Esophagus muscularis mucosa (tissue), 4 donors: ENCODE measurements around the gene AQR. TPM values are rescaled to one million over a fixed set of nuclear protein-coding genes. Genes with fewer than 3 reads are reported as not detected.

Source experiments
- DNase-seq: peaks from one replicate; pipeline ENCODE4 v3.0.0-alpha.2; 2017; ENCODE audit errors: extremely low spot score
- H3K27ac ChIP-seq, 4 donors: fragments of 200-600 bp; sonication (generic); replicated peaks in 1 of 4; 1 replicate in 3 of 4; 2 replicates in 1 of 4; pipeline ENCODE4 v1.5.1; 2016 to 2019; ENCODE audit warnings: mild to moderate bottlenecking in 1 of 4
- H3K27me3 ChIP-seq, 4 donors: fragments of 200-600 bp; sonication (generic); one replicate each; pipeline versions ENCODE4 v1.5.1 to v1.6.0; 2016 to 2019
- H3K36me3 ChIP-seq, 4 donors: fragments of 200-600 bp; sonication (generic); one replicate each; pipeline ENCODE4 v1.5.1; 2016 to 2019
- H3K4me1 ChIP-seq, 4 donors: fragments of 200-600 bp; sonication (generic); one replicate each; pipeline ENCODE4 v1.5.1; 2016 to 2019
- H3K4me3 ChIP-seq, 4 donors: fragments of 200-600 bp; sonication (generic); 1 replicate in 2 of 4; 2 replicates in 2 of 4; pipeline ENCODE4 v1.5.1; 2016 to 2019; ENCODE audit warnings: mild to moderate bottlenecking in 4 of 4, moderate library complexity in 1 of 4
- H3K9me3 ChIP-seq, 4 donors: fragments of 200-600 bp; sonication (generic); 1 replicate in 3 of 4; 2 replicates in 1 of 4; pipeline ENCODE4 v1.5.1; 2016 to 2019
- CTCF ChIP-seq, 3 experiments: fragments of 200-600 bp in 2 of 3; fragments of 450-650 bp in 1 of 3; sonication (generic) in 2 of 3; IDR thresholded peaks; one replicate each; pipeline ENCODE4 v1.5.1; 2017 to 2019; ENCODE audit warnings: antibody characterized with exemption in 3 of 3, mild to moderate bottlenecking in 2 of 3, moderate library complexity in 1 of 3
- EP300 ChIP-seq: sonication (generic); formaldehyde crosslinking; IDR thresholded peaks from one replicate; pipeline ENCODE4 v1.6.1; 2017; ENCODE audit warnings: antibody characterized with exemption
- POLR2A ChIP-seq: fragments of 450-650 bp; IDR thresholded peaks from one replicate; pipeline ENCODE4 v1.6.1; 2017; ENCODE audit warnings: antibody characterized with exemption, moderate library complexity, mild to moderate bottlenecking, low read depth
- POLR2AphosphoS5 ChIP-seq, 2 donors: sonication (generic); formaldehyde crosslinking; IDR thresholded peaks; one replicate each; pipeline ENCODE4 v1.6.1; 2017; ENCODE audit warnings: antibody characterized with exemption in 2 of 2
- WGBS: methylation state at CpG from one replicate; pipeline ENCODE4 v1.1.5; 2018; 5-methylcytosine and 5-hydroxymethylcytosine counted together
- intact Hi-C: fragments of 100-400 bp; cut with DNase I; formaldehyde crosslinking; loops from one replicate; pipeline ENCODE4 v1.15.1; 2023
- total RNA-seq, 4 donors: library from RNA; depleted of rRNA; stranded (reverse); fragments of >200 nt; gene quantifications; one replicate each; pipeline versions ENCODE4 v1.1.0 to v1.2.1, GENCODE V29; 2016

The AQR gene
- total RNA-seq, 4 donors from 2014 or later = 14.2 to 18.7 (median 16.8) TPM

GRCh38 chr15:34847598-34847997 is 121.9 kb downstream of the AQR start:
- Histone ChIP-seq H3K4me1 (peaks cover 2 to 14% (median 10%) of the 10 kb centered on the region in 4 donors), H3K27me3 (no peaks in the 10 kb centered on the region), H3K27ac (no peak overlapping the region), H3K36me3 (no peaks in the 10 kb centered on the region), H3K9me3 (no peaks in the 10 kb centered on the region), H3K4me3 (no peak overlapping the region)
- intact Hi-C loops = no loop called here
- no peak for DNase-seq
- TF ChIP-seq EP300 (no peak), CTCF (IDR thresholded peaks at IDR 0.05) (no peak), POLR2AphosphoS5 (IDR thresholded peaks at IDR 0.05) (no peak), POLR2A (no peak)
- WGBS = 81% methylated on average over 1 of the region's 1 CpG

GRCh38 chr15:34841262-34841725 is 128.2 kb downstream of the AQR start:
- intact Hi-C loops = no loop called here
- Histone ChIP-seq H3K9me3 (no peaks in the 10 kb centered on the region), H3K4me1 (peaks cover 0 to 9% (median 6%) of the 10 kb centered on the region in 4 donors), H3K4me3 (no peak overlapping the region), H3K36me3 (no peaks in the 10 kb centered on the region), H3K27ac (no peak overlapping the region), H3K27me3 (no peaks in the 10 kb centered on the region)
- no peak for DNase-seq
- TF ChIP-seq POLR2A (no peak), EP300 (no peak), CTCF (IDR thresholded peaks at IDR 0.05) (no peak), POLR2AphosphoS5 (IDR thresholded peaks at IDR 0.05) (no peak)

DNA sequence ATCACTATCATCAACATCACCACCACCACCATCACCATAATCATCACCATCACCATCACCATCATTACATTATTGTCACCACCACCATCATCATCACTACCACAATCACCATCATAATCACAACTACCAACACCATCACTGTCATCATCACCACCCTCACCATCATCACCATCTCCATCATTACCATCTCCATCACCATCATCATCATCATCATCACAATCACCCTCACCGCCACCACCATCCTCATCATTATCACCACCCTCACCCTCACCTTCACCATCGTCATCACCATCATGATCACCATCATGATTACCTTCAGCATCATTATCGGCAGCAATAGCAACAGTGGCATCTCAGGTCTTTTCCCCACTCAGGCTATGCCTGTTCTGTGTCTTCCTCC is 131.3 kb downstream of the AQR start:
- no peak for DNase-seq
- Histone ChIP-seq H3K4me3 (no peak overlapping the region), H3K27me3 (no peaks in the 10 kb centered on the region), H3K27ac (no peak overlapping the region), H3K9me3 (peaks cover 0 to 6% (median 0%) of the 10 kb centered on the region in 4 donors), H3K4me1 (peaks cover 0 to 9% (median 6%) of the 10 kb centered on the region in 4 donors), H3K36me3 (no peaks in the 10 kb centered on the region)
- intact Hi-C loops = no loop called here
- TF ChIP-seq EP300 = no peak
- no peak for TF ChIP-seq POLR2AphosphoS5 (IDR thresholded peaks at IDR 0.05)
- no peak for TF ChIP-seq POLR2A
- no peak for TF ChIP-seq CTCF (IDR thresholded peaks at IDR 0.05)
- 99% methylated on average over 3 of the region's 3 CpGs for whole genome bisulfite sequencing

DNA sequence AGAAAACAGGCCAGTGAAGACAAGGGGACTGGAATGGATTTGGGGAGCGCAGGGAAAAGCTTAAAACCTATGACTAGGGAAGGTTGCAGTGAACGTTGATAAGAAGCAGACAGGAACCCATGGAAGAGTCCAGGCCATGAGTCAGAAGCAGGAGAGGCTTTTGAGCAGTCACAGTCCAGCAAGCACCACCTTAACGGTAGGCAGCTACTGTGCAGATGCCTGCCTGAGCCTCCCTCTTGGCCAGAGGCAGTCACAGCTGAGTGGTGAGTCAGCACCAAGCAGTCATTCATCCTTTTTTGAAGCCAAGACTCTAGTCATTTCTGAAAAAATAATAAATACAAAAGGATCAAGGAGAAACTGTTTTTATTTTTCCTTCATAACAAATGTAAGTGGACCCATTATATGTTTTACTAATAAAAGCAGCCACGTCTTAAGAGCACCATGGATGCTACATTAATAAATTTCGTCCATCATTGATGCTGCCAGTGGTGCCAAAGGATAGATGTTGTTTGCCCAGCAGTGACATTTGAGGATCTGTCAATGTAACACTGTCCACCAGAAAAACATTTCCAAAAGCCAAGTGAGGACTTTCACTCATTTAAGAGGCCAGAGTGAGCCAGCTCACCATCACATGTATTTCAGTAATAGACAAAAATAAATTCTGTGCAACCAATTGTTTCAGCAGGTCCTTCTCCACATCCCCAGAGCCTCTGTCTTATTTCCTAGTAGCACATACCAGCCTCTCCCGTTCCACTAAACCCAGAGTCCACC is 132.1 kb downstream of the AQR start:
- 54% methylated on average over 6 of the region's 6 CpGs for WGBS
- H3K4me3 ChIP-seq = no peak overlapping the region
- H3K4me1 ChIP-seq = peaks cover 0 to 9% (median 6%) of the 10 kb centered on the region in 4 donors
- no peaks in the 10 kb centered on the region for H3K36me3 ChIP-seq
- no peak for DNase-seq
- H3K9me3 ChIP-seq = peaks cover 0 to 6% (median 0%) of the 10 kb centered on the region in 4 donors
- no peak overlapping the region for H3K27ac ChIP-seq
- intact Hi-C loops = no loop called here
- TF ChIP-seq CTCF (IDR thresholded peaks at IDR 0.05) (no peak), EP300 (no peak), POLR2A (no peak), POLR2AphosphoS5 (IDR thresholded peaks at IDR 0.05) (no peak)
- no peaks in the 10 kb centered on the region for H3K27me3 ChIP-seq
